NOMO-1 treated with dmso at 0.1 percent for 144 hours (cell line): ENCODE measurements around the gene SLC41A1.
"Not testable (repeated sequence)": the region's sequence is repeated elsewhere in the genome, so short reads cannot be mapped to it uniquely, and the experiment has no call there.

Experiments
- DNase-seq: peaks from one replicate; lab custom pipeline; 2025; ENCODE audit not compliant: unreplicated experiment; lab: John Stamatoyannopoulos, UW

Gene SLC41A1

GRCh38 chr1:205823260-205823659, 10.3 kb upstream of the SLC41A1 start:
- DNase-seq: not testable (repeated sequence)

- no peak for DNase-seq
Observed at GRCh38 chr1:205822397-205822796, 9.4 kb upstream of the SLC41A1 start.

GRCh38 chr1:205817988-205818387, 5.0 kb upstream of the SLC41A1 start:
- DNase-seq: no peak

GRCh38 chr1:205817364-205817763, 4.4 kb upstream of the SLC41A1 start:
- DNase-seq: no peak

- no peak for DNase-seq
Observed at GRCh38 chr1:205813755-205814058, 709 bp upstream of the SLC41A1 start.

- DNase-seq: no peak
Observed at GRCh38 chr1:205812271-205812877, 624 bp downstream of the SLC41A1 start.

GRCh38 chr1:205811660-205812059, 1.3 kb downstream of the SLC41A1 start:
- no peak for DNase-seq

GRCh38 chr1:205810448-205811157, 2.4 kb downstream of the SLC41A1 start:
- DNase-seq: no peak

- DNase-seq: no peak
Observed at GRCh38 chr1:205809942-205810345, 3.1 kb downstream of the SLC41A1 start.

GRCh38 chr1:205809469-205809868, 3.5 kb downstream of the SLC41A1 start:
- DNase-seq: no peak

- DNase-seq: no peak
Observed at GRCh38 chr1:205805082-205805711, 7.8 kb downstream of the SLC41A1 start.

GRCh38 chr1:205804605-205805004, 8.4 kb downstream of the SLC41A1 start:
- no peak for DNase-seq

GRCh38 chr1:205803986-205804385, 9.0 kb downstream of the SLC41A1 start:
- DNase-seq: no peak

GRCh38 chr1:205802060-205802459, 10.9 kb downstream of the SLC41A1 start:
- no peak for DNase-seq

- DNase-seq: no peak
Observed at GRCh38 chr1:205800981-205801703, 11.9 kb downstream of the SLC41A1 start.

GRCh38 chr1:205800427-205800826, 12.6 kb downstream of the SLC41A1 start:
- DNase-seq: no peak

- DNase-seq: no peak
Observed at GRCh38 chr1:205798577-205798976, 14.4 kb downstream of the SLC41A1 start.

GRCh38 chr1:205797168-205797567, 15.8 kb downstream of the SLC41A1 start:
- DNase-seq: no peak

GRCh38 chr1:205794011-205794730, 18.8 kb downstream of the SLC41A1 start:
- DNase-seq: no peak

GRCh38 chr1:205792961-205793673, 19.9 kb downstream of the SLC41A1 start:
- no peak for DNase-seq

GRCh38 chr1:205792481-205792881, 20.5 kb downstream of the SLC41A1 start:
- DNase-seq: no peak
